CD8-positive, alpha-beta memory T cell (primary cell): ENCODE data around the gene GLE1. TPM values are rescaled to one million over a fixed set of nuclear protein-coding genes. Genes with fewer than 3 reads are reported as not detected.
"Not testable (repeated sequence)": the region's sequence is repeated elsewhere in the genome, so short reads cannot be mapped to it uniquely, and the experiment has no call there.

ENCODE experiments used
- CTCF ChIA-PET: fragments of 350-600 bp; sonication (Branson Sonifier 250); formaldehyde crosslinking; loops from one replicate; lab custom pipeline; 2021; ENCODE audit warnings: antibody characterized with exemption; lab: Charles Lee
- POLR2A ChIA-PET: fragments of 350-600 bp; sonication (Branson Sonifier 250); formaldehyde crosslinking; loops from one replicate; lab custom pipeline; 2021; ENCODE audit warnings: antibody characterized with exemption; lab: Charles Lee
- DNase-seq, 5 donors: peaks; one replicate each; pipeline versions ENCODE4 v3.0.0 to v3.0.0-alpha.2; 2020 to 2022; ENCODE audit warnings: mixed read lengths in 1 of 5
- H3K27ac ChIP-seq: one replicate; pipeline ENCODE4 v1.7.0; 2013; ENCODE audit warnings: low read depth, mild to moderate bottlenecking, low read length, moderate library complexity
- H3K27me3 ChIP-seq: 2 replicates; pipeline ENCODE4 v1.7.0; 2013; ENCODE audit warnings: low read length, mild to moderate bottlenecking; ENCODE audit not compliant: insufficient read depth, poor library complexity, severe bottlenecking
- H3K36me3 ChIP-seq: 2 replicates; pipeline ENCODE4 v1.7.0; 2013; ENCODE audit warnings: mild to moderate bottlenecking, low read length, moderate library complexity; ENCODE audit not compliant: insufficient read depth
- H3K4me1 ChIP-seq: 2 replicates; pipeline ENCODE4 v1.7.0; 2013; ENCODE audit warnings: mild to moderate bottlenecking, low read length, moderate library complexity; ENCODE audit not compliant: insufficient read depth
- H3K4me3 ChIP-seq: 2 replicates; pipeline ENCODE4 v1.7.0; 2013; ENCODE audit warnings: mild to moderate bottlenecking, low read length
- H3K9me3 ChIP-seq: 2 replicates; pipeline ENCODE4 v1.7.0; 2013; ENCODE audit warnings: mild to moderate bottlenecking, low read length
- H3K27ac Mint-ChIP-seq, 8 donors: one replicate each; pipeline ENCODE4 v1.8.0; 2020 to 2021; ENCODE audit warnings: mixed read lengths in 8 of 8, mild to moderate bottlenecking in 6 of 8, inconsistent platforms in 3 of 8, moderate library complexity in 3 of 8
- H3K27me3 Mint-ChIP-seq, 2 donors: one replicate each; pipeline ENCODE4 v1.8.0; 2020 to 2021; ENCODE audit warnings: mixed read lengths in 2 of 2, mild to moderate bottlenecking in 1 of 2, moderate library complexity in 1 of 2
- H3K36me3 Mint-ChIP-seq, 3 donors: one replicate each; pipeline ENCODE4 v1.8.0; 2020 to 2021; ENCODE audit warnings: mixed read lengths in 3 of 3, inconsistent platforms in 1 of 3, mild to moderate bottlenecking in 1 of 3
- H3K4me1 Mint-ChIP-seq, 3 donors: one replicate each; pipeline ENCODE4 v1.8.0; 2020 to 2021; ENCODE audit warnings: mixed read lengths in 3 of 3, inconsistent platforms in 1 of 3, mild to moderate bottlenecking in 1 of 3
- H3K4me3 Mint-ChIP-seq, 7 donors: one replicate each; pipeline ENCODE4 v1.8.0; 2020 to 2021; ENCODE audit warnings: mixed read lengths in 7 of 7, mild to moderate bottlenecking in 6 of 7, moderate library complexity in 4 of 7, inconsistent platforms in 2 of 7
- H3K9me3 Mint-ChIP-seq, 5 donors: one replicate each; pipeline ENCODE4 v1.8.0; 2020 to 2022; ENCODE audit warnings: mixed read lengths in 5 of 5, mild to moderate bottlenecking in 3 of 5, moderate library complexity in 2 of 5, inconsistent platforms in 1 of 5
- polyA plus RNA-seq: library from polyadenylated mRNA; unstranded; fragments of 300-500 nt; fragmentation: Illumina TruSeq; gene quantifications from one replicate; pipeline ENCODE4 v1.2.3, GENCODE V29; 2021
- total RNA-seq, 2 experiments: library from RNA; stranded (reverse); gene quantifications; one replicate each; pipeline ENCODE4 v1.2.3, GENCODE V29; 2021

Gene GLE1
- total and polyA plus RNA-seq, 3 experiments from 2014 or later, result 35.1 to 51.9 (median 48.7) TPM

GRCh38 chr9:128565578-128565977, 61.1 kb downstream of the GLE1 start:
- POLR2A ChIA-PET, result no interaction called here
- Mint-ChIP-seq H3K27me3 (no peaks in the 10 kb centered on the region), H3K4me1 (peaks cover 24 to 59% (median 53%) of the 10 kb centered on the region in 3 donors), H3K27ac (peak overlapping the region in 4 of 8 donors; percentile 43 to 77 (median 60)), H3K4me3 (no peak overlapping the region), H3K36me3 (peaks cover 10 to 57% (median 14%) of the 10 kb centered on the region in 3 donors), H3K9me3 (no peaks in the 10 kb centered on the region)
- no peaks in the 10 kb centered on the region for H3K9me3 ChIP-seq
- no peak overlapping the region for H3K4me3 ChIP-seq
- no peak overlapping the region for H3K27ac ChIP-seq
- CTCF ChIA-PET, result interaction anchor here (0.9 kb wide), 1 partner anchor 26 kb away, joined by 3 read pairs; no protein-coding TSS in a partner anchor
- no peak for DNase-seq
- H3K27me3 ChIP-seq, result no peaks in the 10 kb centered on the region
- no peaks in the 10 kb centered on the region for H3K36me3 ChIP-seq
- H3K4me1 ChIP-seq, result no peaks in the 10 kb centered on the region

GRCh38 chr9:128568470-128569078, 64.1 kb downstream of the GLE1 start:
- Mint-ChIP-seq H3K27me3 (no peaks in the 10 kb centered on the region), H3K4me3 (no peak overlapping the region), H3K27ac (peak overlapping the region in 6 of 8 donors; percentile 4 to 87 (median 51)), H3K4me1 (peaks cover 25 to 57% (median 56%) of the 10 kb centered on the region in 3 donors), H3K36me3 (peaks cover 10 to 69% (median 20%) of the 10 kb centered on the region in 3 donors), H3K9me3 (no peaks in the 10 kb centered on the region)
- POLR2A ChIA-PET, result no interaction called here
- CTCF ChIA-PET, result interaction anchor here (1.4 kb wide), 1 partner anchor 14 kb away, joined by 4 read pairs; no protein-coding TSS in a partner anchor
- H3K27ac ChIP-seq, result no peak overlapping the region
- no peaks in the 10 kb centered on the region for H3K27me3 ChIP-seq
- H3K36me3 ChIP-seq, result peaks cover 7% of the 10 kb centered on the region
- H3K9me3 ChIP-seq, result no peaks in the 10 kb centered on the region
- H3K4me1 ChIP-seq, result no peaks in the 10 kb centered on the region
- DNase-seq, result no peak
- H3K4me3 ChIP-seq, result no peak overlapping the region

GRCh38 chr9:128575469-128575868, 71.0 kb downstream of the GLE1 start:
- H3K4me1 ChIP-seq, result no peaks in the 10 kb centered on the region
- peaks cover 61% of the 10 kb centered on the region for H3K36me3 ChIP-seq
- no peaks in the 10 kb centered on the region for H3K27me3 ChIP-seq
- peaks cover 3 to 88% (median 33%) of the 10 kb centered on the region in 3 donors for H3K36me3 Mint-ChIP-seq
- peaks cover 0 to 2% of the 10 kb centered on the region in 2 donors for H3K27me3 Mint-ChIP-seq
- peak overlapping the region in 5 of 8 donors; percentile 11 to 63 (median 38) for H3K27ac Mint-ChIP-seq
- H3K4me1 Mint-ChIP-seq, result peaks cover 11 to 21% (median 15%) of the 10 kb centered on the region in 3 donors
- DNase-seq, result no peak
- POLR2A ChIA-PET, result no interaction called here
- H3K4me3 ChIP-seq, result no peak overlapping the region
- CTCF ChIA-PET, result no interaction called here
- H3K9me3 ChIP-seq, result no peaks in the 10 kb centered on the region
- no peak overlapping the region for H3K27ac ChIP-seq
- H3K9me3 Mint-ChIP-seq, result no peaks in the 10 kb centered on the region
- no peak overlapping the region for H3K4me3 Mint-ChIP-seq

- POLR2A ChIA-PET, result no interaction called here
- no peak overlapping the region for H3K27ac ChIP-seq
- peaks cover 0 to 2% of the 10 kb centered on the region in 2 donors for H3K27me3 Mint-ChIP-seq
- no peak overlapping the region for H3K4me3 ChIP-seq
- H3K36me3 ChIP-seq, result peaks cover 65% of the 10 kb centered on the region
- CTCF ChIA-PET, result interaction anchor here (1.3 kb wide), 1 partner anchor 438 kb away, joined by 3 read pairs; no protein-coding TSS in a partner anchor
- no peak for DNase-seq
- peaks cover 11 to 21% (median 15%) of the 10 kb centered on the region in 3 donors for H3K4me1 Mint-ChIP-seq
- H3K9me3 ChIP-seq, result no peaks in the 10 kb centered on the region
- no peaks in the 10 kb centered on the region for H3K9me3 Mint-ChIP-seq
- peak overlapping the region in 3 of 8 donors; percentile 11 to 63 (median 45) for H3K27ac Mint-ChIP-seq
- no peaks in the 10 kb centered on the region for H3K27me3 ChIP-seq
- no peaks in the 10 kb centered on the region for H3K4me1 ChIP-seq
- peaks cover 3 to 91% (median 34%) of the 10 kb centered on the region in 3 donors for H3K36me3 Mint-ChIP-seq
- H3K4me3 Mint-ChIP-seq, result no peak overlapping the region
These were observed 71.4 kb downstream of the GLE1 start for GRCh38 chr9:128575916-128576315.

GRCh38 chr9:128577206-128577605, 72.7 kb downstream of the GLE1 start:
- H3K4me3 Mint-ChIP-seq, result no peak overlapping the region
- peaks cover 9 to 18% (median 12%) of the 10 kb centered on the region in 3 donors for H3K4me1 Mint-ChIP-seq
- POLR2A ChIA-PET, result no interaction called here
- peaks cover 78% of the 10 kb centered on the region for H3K36me3 ChIP-seq
- H3K27me3 ChIP-seq, result no peaks in the 10 kb centered on the region
- peaks cover 3 to 95% (median 32%) of the 10 kb centered on the region in 3 donors for H3K36me3 Mint-ChIP-seq
- H3K4me1 ChIP-seq, result no peaks in the 10 kb centered on the region
- CTCF ChIA-PET, result no interaction called here
- H3K27ac ChIP-seq, result no peak overlapping the region
- H3K4me3 ChIP-seq, result no peak overlapping the region
- no peaks in the 10 kb centered on the region for H3K9me3 ChIP-seq
- no peak for DNase-seq
- H3K27me3 Mint-ChIP-seq, result peaks cover 0 to 2% of the 10 kb centered on the region in 2 donors
- H3K27ac Mint-ChIP-seq, result peak overlapping the region in 3 of 8 donors; percentile 12 to 39 (median 17)
- H3K9me3 Mint-ChIP-seq, result no peaks in the 10 kb centered on the region

GRCh38 chr9:128579194-128579593, 74.7 kb downstream of the GLE1 start:
- H3K4me3 ChIP-seq, result no peak overlapping the region

GRCh38 chr9:128580731-128581130, 76.2 kb downstream of the GLE1 start:
- no peaks in the 10 kb centered on the region for H3K9me3 Mint-ChIP-seq
- CTCF ChIA-PET, result no interaction called here
- Histone ChIP-seq H3K4me1 (no peaks in the 10 kb centered on the region), H3K4me3 (no peak overlapping the region), H3K36me3 (peaks cover 90% of the 10 kb centered on the region), H3K27ac (no peak overlapping the region), H3K27me3 (no peaks in the 10 kb centered on the region), H3K9me3 (no peaks in the 10 kb centered on the region)
- POLR2A ChIA-PET, result no interaction called here
- no peak overlapping the region for H3K4me3 Mint-ChIP-seq
- peaks cover 0 to 96% (median 43%) of the 10 kb centered on the region in 3 donors for H3K36me3 Mint-ChIP-seq
- no peak for DNase-seq
- H3K27me3 Mint-ChIP-seq, result peaks cover 0 to 2% of the 10 kb centered on the region in 2 donors
- H3K4me1 Mint-ChIP-seq, result no peaks in the 10 kb centered on the region
- no peak overlapping the region for H3K27ac Mint-ChIP-seq

More at GRCh38 chr9:128579194-128579593, 74.7 kb downstream of the GLE1 start:
- H3K4me1 ChIP-seq, result no peaks in the 10 kb centered on the region
- peaks cover 2 to 9% (median 4%) of the 10 kb centered on the region in 3 donors for H3K4me1 Mint-ChIP-seq
- peak overlapping the region in 3 of 8 donors; percentile 36 to 42 (median 38) for H3K27ac Mint-ChIP-seq
- no peak overlapping the region for H3K27ac ChIP-seq
- peaks cover 0 to 2% of the 10 kb centered on the region in 2 donors for H3K27me3 Mint-ChIP-seq
- no peaks in the 10 kb centered on the region for H3K27me3 ChIP-seq
- H3K9me3 Mint-ChIP-seq, result no peaks in the 10 kb centered on the region
- no peaks in the 10 kb centered on the region for H3K9me3 ChIP-seq
- ChIA-PET CTCF (interaction anchor here (0.7 to 0.9 kb wide), 2 partner anchors 20 to 36 kb away, joined by 3 read pairs; no protein-coding TSS in a partner anchor), POLR2A (no interaction called here)
- H3K4me3 Mint-ChIP-seq, result no peak overlapping the region
- DNase-seq, result no peak
- peaks cover 90% of the 10 kb centered on the region for H3K36me3 ChIP-seq
- H3K36me3 Mint-ChIP-seq, result peaks cover 3 to 97% (median 42%) of the 10 kb centered on the region in 3 donors

- peaks cover 72% of the 10 kb centered on the region for H3K36me3 ChIP-seq
- DNase-seq, H3K4me3 ChIP-seq, CTCF ChIA-PET, H3K9me3 Mint-ChIP-seq, H3K4me1 ChIP-seq, H3K4me1 Mint-ChIP-seq, H3K27me3 Mint-ChIP-seq, H3K27ac ChIP-seq, H3K4me3 Mint-ChIP-seq, H3K9me3 ChIP-seq, POLR2A ChIA-PET, H3K27me3 ChIP-seq: not testable (repeated sequence)
- Mint-ChIP-seq H3K27ac (peak overlapping the region in 4 of 8 donors; percentile 21 to 57 (median 47)), H3K36me3 (peaks cover 8 to 89% (median 31%) of the 10 kb centered on the region in 3 donors)
These were observed 80.6 kb downstream of the GLE1 start for GRCh38 chr9:128585155-128585554.
